GM10266 (cell line): ENCODE data around the gene CCL15.

Experiments used
- DNase-seq: peaks from one replicate; pipeline ENCODE4 v3.0.0; 2012; ENCODE audit errors: extremely low spot score
- CTCF ChIP-seq: IDR thresholded peaks from 2 replicates; pipeline ENCODE4 v1.5.1; 2012; ENCODE audit warnings: mild to moderate bottlenecking, low read depth; ENCODE audit not compliant: control insufficient read depth, insufficient read depth; ENCODE audit errors: missing control alignments

Gene CCL15

GRCh38 chr17:35991075-35991474, 10.3 kb downstream of the CCL15 start:
- TF ChIP-seq CTCF, result no peak
- DNase-seq, result no peak

- no peak for DNase-seq
- no peak for TF ChIP-seq CTCF
Observed at GRCh38 chr17:35988164-35988563, 13.2 kb downstream of the CCL15 start.

GRCh38 chr17:35986643-35987042, 14.7 kb downstream of the CCL15 start, which contains the start of gene CCL14:
CCL14 (minus strand) TSS chr17:35986729; CDS start chr17:35986649, 80 bp downstream.
- no peak for TF ChIP-seq CTCF
- no peak for DNase-seq

GRCh38 chr17:35984140-35984539, 17.2 kb downstream of the CCL15 start:
- TF ChIP-seq CTCF, result no peak
- DNase-seq, result no peak

- TF ChIP-seq CTCF, result no peak
- DNase-seq, result no peak
Observed at GRCh38 chr17:35982409-35983191, 18.8 kb downstream of the CCL15 start.

- peak; percentile 32 for TF ChIP-seq CTCF
- DNase-seq, result no peak
Observed at GRCh38 chr17:35981908-35982330, 19.4 kb downstream of the CCL15 start.

- no peak for DNase-seq
- TF ChIP-seq CTCF, result no peak
Observed at GRCh38 chr17:35981246-35981645, 20.1 kb downstream of the CCL15 start, which contains the start of gene CCL16. CCL16 (minus strand) TSS chr17:35981497; CDS start chr17:35981420, 77 bp downstream.
